ENCODE results near the gene TCF15. TPM values are rescaled to one million over a fixed set of nuclear protein-coding genes. Genes with fewer than 3 reads are reported as not detected.

TCF15 gene
- total and polyA plus RNA-seq, 2 experiments from 2014 or later: 3.8 to 4.0 TPM

GRCh38 chr20:631101-631500, 21.0 kb upstream of the TCF15 start:
- Histone ChIP-seq H3K4me2 (no peak overlapping the region), H3K79me2 (replicated peaks; ENCODE audit: insufficient read depth) (no peaks in the 10 kb centered on the region), H4K20me1 (replicated peaks; ENCODE audit: insufficient read depth) (no peaks in the 10 kb centered on the region; the same call in 1 of the 2 replicates), H2AFZ (no peak overlapping the region), H3K9me2 (ENCODE audit: insufficient read depth) (no peaks in the 10 kb centered on the region), H3F3A (replicated peaks; ENCODE audit: low read depth) (no peaks in the 10 kb centered on the region), H3K4me1 (ENCODE audit: insufficient read depth) (no peaks in the 10 kb centered on the region), H3K27me3 (ENCODE audit: insufficient read depth) (no peaks in the 10 kb centered on the region), H3K4me3 (no peak overlapping the region), H3K36me3 (ENCODE audit: insufficient read depth) (no peaks in the 10 kb centered on the region), H3K27ac (ENCODE audit: low read depth) (no peak overlapping the region)
- Mint-ChIP-seq H3K4me1 (peaks cover 8% of the 10 kb centered on the region; the same call in 2 of the 3 replicates), H3K4me3 (no peak overlapping the region), H3K27me3 (ENCODE audit: insufficient read depth, low read depth, poor library complexity) (peaks cover 9% of the 10 kb centered on the region), H3K27ac (no peak overlapping the region), H3K9me3 (no peaks in the 10 kb centered on the region; the same call in 2 of the 3 replicates), H3K36me3 (ENCODE audit: low read depth) (no peaks in the 10 kb centered on the region)
- TF ChIP-seq ETS1 (IDR thresholded peaks at IDR 0.05): no peak
- TF ChIP-seq CREB1 (CRISPR knock-in tag; IDR thresholded peaks at IDR 0.05; ENCODE audit: low read depth): no peak
- no peak for TF ChIP-seq EZH2phosphoT487 (IDR thresholded peaks at IDR 0.05; ENCODE audit: unreplicated experiment)
- TF ChIP-seq, protein P1, sequence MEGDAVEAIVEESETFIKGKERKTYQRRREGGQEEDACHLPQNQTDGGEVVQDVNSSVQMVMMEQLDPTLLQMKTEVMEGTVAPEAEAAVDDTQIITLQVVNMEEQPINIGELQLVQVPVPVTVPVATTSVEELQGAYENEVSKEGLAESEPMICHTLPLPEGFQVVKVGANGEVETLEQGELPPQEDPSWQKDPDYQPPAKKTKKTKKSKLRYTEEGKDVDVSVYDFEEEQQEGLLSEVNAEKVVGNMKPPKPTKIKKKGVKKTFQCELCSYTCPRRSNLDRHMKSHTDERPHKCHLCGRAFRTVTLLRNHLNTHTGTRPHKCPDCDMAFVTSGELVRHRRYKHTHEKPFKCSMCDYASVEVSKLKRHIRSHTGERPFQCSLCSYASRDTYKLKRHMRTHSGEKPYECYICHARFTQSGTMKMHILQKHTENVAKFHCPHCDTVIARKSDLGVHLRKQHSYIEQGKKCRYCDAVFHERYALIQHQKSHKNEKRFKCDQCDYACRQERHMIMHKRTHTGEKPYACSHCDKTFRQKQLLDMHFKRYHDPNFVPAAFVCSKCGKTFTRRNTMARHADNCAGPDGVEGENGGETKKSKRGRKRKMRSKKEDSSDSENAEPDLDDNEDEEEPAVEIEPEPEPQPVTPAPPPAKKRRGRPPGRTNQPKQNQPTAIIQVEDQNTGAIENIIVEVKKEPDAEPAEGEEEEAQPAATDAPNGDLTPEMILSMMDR (conservative IDR thresholded peaks at IDR 0.05; ENCODE audit: low read depth in 2 of 2): no peak
- no peak for TF ChIP-seq ZNF331 (CRISPR knock-in tag; IDR thresholded peaks at IDR 0.05; ENCODE audit: low read depth)
- no peak for TF ChIP-seq JUNB (IDR thresholded peaks at IDR 0.05; ENCODE audit: unreplicated experiment)
- no peak for TF ChIP-seq EZH2 (IDR thresholded peaks at IDR 0.05; ENCODE audit: low read depth, unreplicated experiment)
- TF ChIP-seq ZNF462 (CRISPR knock-in tag; IDR thresholded peaks at IDR 0.05): no peak
- TF ChIP-seq POLR2AphosphoS5 (IDR thresholded peaks at IDR 0.05; ENCODE audit: low read depth): no peak
- no peak for TF ChIP-seq REST (IDR thresholded peaks at IDR 0.05; ENCODE audit: unreplicated experiment)
- no peak for TF ChIP-seq NANOG (IDR thresholded peaks at IDR 0.05; ENCODE audit: borderline replicate concordance)
- TF ChIP-seq STAT1 (IDR thresholded peaks at IDR 0.05; ENCODE audit: unreplicated experiment): no peak
- no peak for TF ChIP-seq ZNF114 (CRISPR knock-in tag; IDR thresholded peaks at IDR 0.05)
- ATAC-seq: no peak
- DNase-seq (ENCODE audit: low spot score): no peak

Data from GM23338 (cell line).